Measurements from ENCODE around the gene PAPSS1.

PAPSS1 gene

GRCh38 chr4:107624024-107624423, 96.0 kb downstream of the PAPSS1 start:
- peaks cover 5% of the 10 kb centered on the region for H3K4me1 Mint-ChIP-seq
- no peak overlapping the region for H3K27ac Mint-ChIP-seq
- H3K4me3 Mint-ChIP-seq: no peak overlapping the region
- peaks cover 55% of the 10 kb centered on the region for H3K36me3 Mint-ChIP-seq (ENCODE audit: low read depth)
- no peaks in the 10 kb centered on the region for H3K27me3 Mint-ChIP-seq (ENCODE audit: low read depth)
- H3K9me3 Mint-ChIP-seq: peaks cover 14% of the 10 kb centered on the region
- no peak for TF ChIP-seq CTCF (IDR thresholded peaks at IDR 0.05; ENCODE audit: unreplicated experiment in 3 of 3)

GRCh38 chr4:107622006-107622405, 98.0 kb downstream of the PAPSS1 start:
- Mint-ChIP-seq H3K4me1 (peaks cover 13% of the 10 kb centered on the region), H3K27me3 (ENCODE audit: low read depth) (no peaks in the 10 kb centered on the region), H3K27ac (no peak overlapping the region), H3K36me3 (ENCODE audit: low read depth) (peaks cover 62% of the 10 kb centered on the region), H3K9me3 (peaks cover 14% of the 10 kb centered on the region), H3K4me3 (no peak overlapping the region)
- TF ChIP-seq CTCF (IDR thresholded peaks at IDR 0.05; ENCODE audit: unreplicated experiment in 3 of 3): no peak

- Mint-ChIP-seq H3K27me3 (ENCODE audit: low read depth) (no peaks in the 10 kb centered on the region), H3K36me3 (ENCODE audit: low read depth) (peaks cover 61% of the 10 kb centered on the region), H3K9me3 (peaks cover 17% of the 10 kb centered on the region), H3K4me1 (peaks cover 13% of the 10 kb centered on the region), H3K27ac (no peak overlapping the region), H3K4me3 (no peak overlapping the region)
- no peak for TF ChIP-seq CTCF (IDR thresholded peaks at IDR 0.05; ENCODE audit: unreplicated experiment in 3 of 3)
Observed at GRCh38 chr4:107619731-107620130, 100.3 kb downstream of the PAPSS1 start.

- Mint-ChIP-seq H3K9me3 (peaks cover 14% of the 10 kb centered on the region), H3K27ac (peak overlapping the region in 2 of 3 experiments; percentile 14 to 22), H3K36me3 (ENCODE audit: low read depth) (peaks cover 61% of the 10 kb centered on the region), H3K4me3 (no peak overlapping the region), H3K4me1 (peaks cover 13% of the 10 kb centered on the region), H3K27me3 (ENCODE audit: low read depth) (no peaks in the 10 kb centered on the region)
- no peak for TF ChIP-seq CTCF (IDR thresholded peaks at IDR 0.05; ENCODE audit: unreplicated experiment in 3 of 3)
Observed at GRCh38 chr4:107619066-107619465, 101.0 kb downstream of the PAPSS1 start.

- peaks cover 13% of the 10 kb centered on the region for H3K4me1 Mint-ChIP-seq
- H3K27me3 Mint-ChIP-seq (ENCODE audit: low read depth): no peaks in the 10 kb centered on the region
- H3K9me3 Mint-ChIP-seq: peaks cover 10% of the 10 kb centered on the region
- TF ChIP-seq CTCF (IDR thresholded peaks at IDR 0.05; ENCODE audit: unreplicated experiment in 3 of 3): no peak
- H3K4me3 Mint-ChIP-seq: no peak overlapping the region
- H3K36me3 Mint-ChIP-seq (ENCODE audit: low read depth): peaks cover 57% of the 10 kb centered on the region
- peak overlapping the region in 1 of 3 experiments; percentile 39 for H3K27ac Mint-ChIP-seq
Observed at GRCh38 chr4:107618656-107619055, 101.4 kb downstream of the PAPSS1 start.

GRCh38 chr4:107616838-107617389, 103.1 kb downstream of the PAPSS1 start:
- H3K9me3 Mint-ChIP-seq: peaks cover 5% of the 10 kb centered on the region
- no peak overlapping the region for H3K27ac Mint-ChIP-seq
- no peak for TF ChIP-seq CTCF (IDR thresholded peaks at IDR 0.05; ENCODE audit: unreplicated experiment in 3 of 3)
- peaks cover 13% of the 10 kb centered on the region for H3K4me1 Mint-ChIP-seq
- H3K36me3 Mint-ChIP-seq (ENCODE audit: low read depth): peaks cover 51% of the 10 kb centered on the region
- H3K27me3 Mint-ChIP-seq (ENCODE audit: low read depth): no peaks in the 10 kb centered on the region
- H3K4me3 Mint-ChIP-seq: no peak overlapping the region
